Astrocyte (in vitro differentiated cells and primary cell): Measurements from ENCODE around the gene SYT14. TPM values are rescaled to one million over a fixed set of nuclear protein-coding genes. Genes with fewer than 3 reads are reported as not detected.
"Not testable (repeated sequence)": the region's sequence is repeated elsewhere in the genome, so short reads cannot be mapped to it uniquely, and the experiment has no call there.

Experiments used
- DNase-seq: peaks from one replicate; pipeline ENCODE4 v3.0.0-alpha.2; 2010; ENCODE audit warnings: low read depth
- FAIRE-seq: peaks from 2 replicates; lab custom pipeline; 2011; peaks lifted over from hg19 to GRCh38; lab: Jason Lieb, UNC
- H2AFZ ChIP-seq: 2 replicates; pipeline ENCODE4 v1.6.0; 2012; ENCODE audit warnings: low read depth, low read length, inconsistent platforms
- H3K27ac ChIP-seq: 2 replicates; pipeline ENCODE4 v1.5.1; 2011; ENCODE audit warnings: low read depth, low read length, inconsistent platforms
- H3K27me3 ChIP-seq: 2 replicates; pipeline ENCODE4 v1.6.0; 2011; ENCODE audit warnings: low read length, inconsistent platforms; ENCODE audit not compliant: insufficient read depth
- H3K36me3 ChIP-seq: 2 replicates; pipeline ENCODE4 v1.5.1; 2011; ENCODE audit warnings: low read length, inconsistent platforms; ENCODE audit not compliant: insufficient read depth
- H3K4me1 ChIP-seq: 2 replicates; pipeline ENCODE4 v1.5.1; 2011; ENCODE audit warnings: low read length, inconsistent platforms; ENCODE audit not compliant: insufficient read depth
- H3K4me2 ChIP-seq: 2 replicates; pipeline ENCODE4 v1.6.0; 2012; ENCODE audit warnings: low read length, inconsistent platforms
- H3K4me3 ChIP-seq: 2 replicates; pipeline ENCODE4 v1.5.1; 2011; ENCODE audit warnings: low read depth, mild to moderate bottlenecking, low read length, inconsistent platforms; ENCODE audit not compliant: insufficient read depth
- H3K79me2 ChIP-seq: 2 replicates; pipeline ENCODE4 v1.6.0; 2012; ENCODE audit warnings: mild to moderate bottlenecking, low read length, inconsistent platforms; ENCODE audit not compliant: insufficient read depth
- H3K9ac ChIP-seq: 2 replicates; pipeline ENCODE4 v1.6.0; 2012; ENCODE audit warnings: mild to moderate bottlenecking, low read length, inconsistent platforms
- H3K9me3 ChIP-seq: 2 replicates; pipeline ENCODE4 v1.5.1; 2012; ENCODE audit warnings: low read depth, mild to moderate bottlenecking, low read length, inconsistent platforms; ENCODE audit not compliant: insufficient read depth
- H4K20me1 ChIP-seq: 2 replicates; pipeline ENCODE4 v1.6.0; 2012; ENCODE audit warnings: low read length, inconsistent platforms; ENCODE audit not compliant: insufficient read depth
- H3K27ac Mint-ChIP-seq: one replicate; pipeline ENCODE4 v1.8.0; 2021; ENCODE audit warnings: mild to moderate bottlenecking, mixed read lengths; ENCODE audit not compliant: unreplicated experiment
- H3K27me3 Mint-ChIP-seq: one replicate; pipeline ENCODE4 v1.8.0; 2021; ENCODE audit warnings: low read depth, mixed read lengths; ENCODE audit not compliant: unreplicated experiment
- H3K36me3 Mint-ChIP-seq: one replicate; pipeline ENCODE4 v1.8.0; 2021; ENCODE audit warnings: low read depth, mixed read lengths; ENCODE audit not compliant: unreplicated experiment
- H3K4me1 Mint-ChIP-seq: one replicate; pipeline ENCODE4 v1.8.0; 2021; ENCODE audit warnings: low read depth, mixed read lengths; ENCODE audit not compliant: unreplicated experiment
- H3K4me3 Mint-ChIP-seq: one replicate; pipeline ENCODE4 v1.8.0; 2021; ENCODE audit warnings: mild to moderate bottlenecking, moderate library complexity, mixed read lengths; ENCODE audit not compliant: unreplicated experiment
- H3K9me3 Mint-ChIP-seq: one replicate; pipeline ENCODE4 v1.8.0; 2021; ENCODE audit warnings: mild to moderate bottlenecking, mixed read lengths; ENCODE audit not compliant: unreplicated experiment
- CTCF ChIP-seq: IDR thresholded peaks from 2 replicates; pipeline ENCODE4 v1.5.1; 2011; ENCODE audit warnings: low read depth, mild to moderate bottlenecking, inconsistent platforms, low read length, moderate library complexity; ENCODE audit not compliant: insufficient read depth
- EZH2 ChIP-seq: IDR thresholded peaks from 2 replicates; pipeline ENCODE4 v1.6.1; 2012; ENCODE audit warnings: mild to moderate bottlenecking, low read length, inconsistent platforms; ENCODE audit not compliant: insufficient read depth
- total RNA-seq: library from RNA; stranded (reverse); gene quantifications from 2 replicates; pipeline ENCODE4 v1.2.1, GENCODE V29; 2021

The SYT14 gene
- total RNA-seq, 1 donor from 2014 or later: 6.1 TPM

- H2AFZ ChIP-seq: no peak overlapping the region
- no peaks in the 10 kb centered on the region for H3K27me3 ChIP-seq
- no peak for TF ChIP-seq CTCF
- no peak for TF ChIP-seq EZH2
- H4K20me1 ChIP-seq: no peaks in the 10 kb centered on the region
- no peak overlapping the region for H3K27ac ChIP-seq
- DNase-seq: no peak
- H3K4me1 ChIP-seq: no peaks in the 10 kb centered on the region
- H3K9ac ChIP-seq: no peak overlapping the region
- Mint-ChIP-seq H3K4me3 (no peak overlapping the region), H3K36me3 (no peaks in the 10 kb centered on the region), H3K27ac (no peak overlapping the region), H3K9me3 (no peaks in the 10 kb centered on the region), H3K27me3 (no peaks in the 10 kb centered on the region), H3K4me1 (no peaks in the 10 kb centered on the region)
- H3K36me3 ChIP-seq: no peaks in the 10 kb centered on the region
- H3K79me2 ChIP-seq: no peaks in the 10 kb centered on the region
- no peak overlapping the region for H3K4me2 ChIP-seq
- no peaks in the 10 kb centered on the region for H3K9me3 ChIP-seq
- no peak for FAIRE-seq
- no peak overlapping the region for H3K4me3 ChIP-seq
These were observed 26.3 kb upstream of the SYT14 start for GRCh38 chr1:209911746-209912145.

GRCh38 chr1:209912306-209912705 is 25.7 kb upstream of the SYT14 start:
- Histone ChIP-seq H3K4me2 (no peak overlapping the region), H3K36me3 (no peaks in the 10 kb centered on the region), H3K4me3 (no peak overlapping the region), H3K9me3 (no peaks in the 10 kb centered on the region), H3K27ac (no peak overlapping the region), H2AFZ (no peak overlapping the region), H4K20me1 (no peaks in the 10 kb centered on the region), H3K4me1 (no peaks in the 10 kb centered on the region), H3K79me2 (no peaks in the 10 kb centered on the region), H3K9ac (no peak overlapping the region), H3K27me3 (no peaks in the 10 kb centered on the region)
- Mint-ChIP-seq H3K4me1 (no peaks in the 10 kb centered on the region), H3K27me3 (no peaks in the 10 kb centered on the region), H3K4me3 (no peak overlapping the region), H3K36me3 (no peaks in the 10 kb centered on the region), H3K27ac (no peak overlapping the region), H3K9me3 (no peaks in the 10 kb centered on the region)
- FAIRE-seq: no peak
- TF ChIP-seq EZH2 (no peak), CTCF (no peak)
- no peak for DNase-seq

GRCh38 chr1:209919637-209920036 is 18.4 kb upstream of the SYT14 start:
- not testable (repeated sequence) for FAIRE-seq, H3K27me3 Mint-ChIP-seq, H3K4me1 ChIP-seq, H3K9ac ChIP-seq, H3K27me3 ChIP-seq, H3K27ac ChIP-seq, H3K4me2 ChIP-seq, H3K36me3 ChIP-seq, H2AFZ ChIP-seq, H3K36me3 Mint-ChIP-seq, H3K4me3 ChIP-seq, H3K27ac Mint-ChIP-seq, H3K9me3 Mint-ChIP-seq, H3K79me2 ChIP-seq, H3K9me3 ChIP-seq, H3K4me3 Mint-ChIP-seq, H3K4me1 Mint-ChIP-seq, H4K20me1 ChIP-seq, DNase-seq
